DND-41 (cell line): ENCODE results near the gene CHRDL1.

Source experiments
- ATAC-seq: fragments of 200-7000 bp; cut with Tn5 transposase; 3 replicates; pipeline ENCODE4 v1.9.1; 2021; ENCODE audit warnings: low read depth; ENCODE audit not compliant: insufficient read depth
- DNase-seq: peaks from one replicate; pipeline ENCODE4 v3.0.0-alpha.2; 2020
- H2AFZ ChIP-seq: 2 replicates; pipeline ENCODE4 v1.6.0; 2012; ENCODE audit warnings: low read depth, low read length
- H3K27ac ChIP-seq: 2 replicates; pipeline ENCODE4 v1.5.1; 2012; ENCODE audit warnings: low read length, inconsistent platforms
- H3K27me3 ChIP-seq: fragments of 200-600 bp; sonication (generic); 2 replicates; pipeline ENCODE4 v1.6.0; 2012; ENCODE audit warnings: low read length, mild to moderate bottlenecking, inconsistent platforms; ENCODE audit not compliant: insufficient read depth, poor library complexity
- H3K36me3 ChIP-seq: 2 replicates; pipeline ENCODE4 v1.5.1; 2012; ENCODE audit warnings: low read length, inconsistent platforms; ENCODE audit not compliant: insufficient read depth
- H3K4me1 ChIP-seq: 2 replicates; pipeline ENCODE4 v1.5.1; 2012; ENCODE audit warnings: mild to moderate bottlenecking, low read length; ENCODE audit not compliant: insufficient read depth
- H3K4me2 ChIP-seq: 2 replicates; pipeline ENCODE4 v1.6.0; 2012; ENCODE audit warnings: mild to moderate bottlenecking, moderate library complexity, low read length, inconsistent platforms; ENCODE audit not compliant: insufficient read depth
- H3K4me3 ChIP-seq, 2 experiments: fragments of 200-600 bp in 1 of 2; shearing (Covaris generic) in 1 of 2; 2 replicates each; pipeline ENCODE4 v1.5.1; 2012 to 2016; ENCODE audit warnings: inconsistent platforms in 2 of 2, low read length in 2 of 2, mild to moderate bottlenecking in 2 of 2, low read depth in 1 of 2, moderate library complexity in 1 of 2
- H3K79me2 ChIP-seq: 2 replicates; pipeline ENCODE4 v1.6.0; 2012; ENCODE audit warnings: low read length, inconsistent platforms; ENCODE audit not compliant: insufficient read depth
- H3K9ac ChIP-seq: 2 replicates; pipeline ENCODE4 v1.6.0; 2012; ENCODE audit warnings: low read depth, mild to moderate bottlenecking, inconsistent platforms, low read length, moderate library complexity
- H3K9me3 ChIP-seq: 2 replicates; pipeline ENCODE4 v1.5.1; 2012; ENCODE audit warnings: low read length, moderate library complexity, mild to moderate bottlenecking, inconsistent platforms; ENCODE audit not compliant: insufficient read depth, severe bottlenecking
- H4K20me1 ChIP-seq: 2 replicates; pipeline ENCODE4 v1.6.0; 2012; ENCODE audit warnings: low read length; ENCODE audit not compliant: insufficient read depth
- CTCF ChIP-seq: IDR thresholded peaks from 2 replicates; pipeline ENCODE4 v1.5.1; 2012; ENCODE audit warnings: borderline replicate concordance, low read length, moderate library complexity, mild to moderate bottlenecking; ENCODE audit not compliant: poor library complexity, severe bottlenecking; ENCODE audit errors: extremely low read depth
- EZH2 ChIP-seq: IDR thresholded peaks from 3 replicates; pipeline ENCODE4 v1.6.1; 2012; ENCODE audit warnings: borderline replicate concordance, low read depth, mild to moderate bottlenecking, moderate library complexity, low read length, inconsistent platforms; ENCODE audit not compliant: severe bottlenecking

The CHRDL1 gene

GRCh38 chrX:110758781-110759422 lies 36.7 kb downstream of the CHRDL1 start:
- Histone ChIP-seq H3K36me3 (no peaks in the 10 kb centered on the region), H3K79me2 (no peaks in the 10 kb centered on the region), H3K4me3 (no peak overlapping the region), H3K4me1 (no peaks in the 10 kb centered on the region), H3K9ac (no peak overlapping the region), H2AFZ (no peak overlapping the region), H3K27me3 (no peaks in the 10 kb centered on the region), H3K4me2 (no peak overlapping the region), H4K20me1 (no peaks in the 10 kb centered on the region), H3K27ac (no peak overlapping the region), H3K9me3 (no peaks in the 10 kb centered on the region)
- ATAC-seq (no peak), DNase-seq (no peak)
- TF ChIP-seq EZH2: no peak
- no peak for TF ChIP-seq CTCF

GRCh38 chrX:110755611-110756010 lies 40.0 kb downstream of the CHRDL1 start:
- Histone ChIP-seq H3K9ac (no peak overlapping the region), H3K27ac (no peak overlapping the region), H3K27me3 (no peaks in the 10 kb centered on the region), H3K9me3 (no peaks in the 10 kb centered on the region), H4K20me1 (no peaks in the 10 kb centered on the region), H3K4me3 (no peak overlapping the region), H2AFZ (no peak overlapping the region), H3K4me1 (no peaks in the 10 kb centered on the region), H3K36me3 (no peaks in the 10 kb centered on the region), H3K79me2 (no peaks in the 10 kb centered on the region), H3K4me2 (no peak overlapping the region)
- ATAC-seq: no peak
- no peak for DNase-seq
- TF ChIP-seq CTCF: no peak
- no peak for TF ChIP-seq EZH2

GRCh38 chrX:110755061-110755460 lies 40.6 kb downstream of the CHRDL1 start:
- Histone ChIP-seq H3K27me3 (no peaks in the 10 kb centered on the region), H2AFZ (no peak overlapping the region), H4K20me1 (no peaks in the 10 kb centered on the region), H3K27ac (no peak overlapping the region), H3K79me2 (no peaks in the 10 kb centered on the region), H3K9ac (no peak overlapping the region), H3K9me3 (no peaks in the 10 kb centered on the region), H3K4me2 (no peak overlapping the region), H3K4me1 (no peaks in the 10 kb centered on the region), H3K36me3 (no peaks in the 10 kb centered on the region), H3K4me3 (no peak overlapping the region)
- TF ChIP-seq EZH2 (no peak), CTCF (no peak)
- ATAC-seq (no peak), DNase-seq (no peak)
